ENCODE data around the gene RILPL2.
A peak's percentile ranks its signal among the peaks of the same experiment; 100 is the strongest.
"Not testable (repeated sequence)": the region's sequence is repeated elsewhere in the genome, so short reads cannot be mapped to it uniquely, and the experiment has no call there.

The RILPL2 gene

GRCh38 chr12:123457980-123458779, 21.7 kb upstream of the RILPL2 start, which contains the start of gene SNRNP35:
Gene SNRNP35 (plus strand): TSS chr12:123458139. CDS start chr12:123465541, 7,402 bp downstream.
- H3K27me3 ChIP-seq = no peaks in the 10 kb centered on the region
- TF ChIP-seq Cebpa-rat (IDR thresholded peaks at IDR 0.05) = no peak
- H3K9me3 ChIP-seq (replicated peaks in 1 of 11) = no peaks in the 10 kb centered on the region
- peak within 1 kb of the TSS; percentile 72 to 83 (median 75) for H3K4me3 ChIP-seq
- H3K4me2 ChIP-seq = peak within 1 kb of the TSS; percentile 70 to 95 (median 89)
- H3K4me1 ChIP-seq = peaks cover 18 to 28% (median 21%) of the 10 kb centered on the region in 10 experiments
- H3K27ac ChIP-seq = peak within 1 kb of the TSS; percentile 95 to 99 (median 98)
- peaks cover 8 to 20% (median 15%) of the 10 kb centered on the region in 11 experiments; a peak in 17 of 22 replicates for H3K36me3 ChIP-seq
- peaks cover 0 to 13% (median 4%) of the 10 kb centered on the region in 11 experiments; a peak in 4 of 22 replicates for H4K20me1 ChIP-seq
- peak within 1 kb of the TSS; percentile 92 to 99 (median 98) for H3K9ac ChIP-seq

- no peak for TF ChIP-seq Cebpa-rat (IDR thresholded peaks at IDR 0.05)
- H3K27me3 ChIP-seq = no peaks in the 10 kb centered on the region
- H4K20me1 ChIP-seq = no peaks in the 10 kb centered on the region
- H3K4me3 ChIP-seq = no peak overlapping the region
- no peak overlapping the region for H3K27ac ChIP-seq
- no peak overlapping the region for H3K4me2 ChIP-seq
- peaks cover 0 to 16% (median 13%) of the 10 kb centered on the region in 10 experiments; a peak in 15 of 20 replicates for H3K4me1 ChIP-seq
- H3K9me3 ChIP-seq (replicated peaks in 1 of 11) = 0 out of 22 replicates have a peak, but pooled peaks cover 0 to 9% (median 0%) of the 10 kb centered on the region in 11 experiments
- no peaks in the 10 kb centered on the region for H3K36me3 ChIP-seq
- no peak overlapping the region for H3K9ac ChIP-seq
These were observed 16.7 kb upstream of the RILPL2 start for GRCh38 chr12:123453165-123453564.

- H3K9ac ChIP-seq; H3K4me3 ChIP-seq; H3K27me3 ChIP-seq; H3K27ac ChIP-seq; H3K9me3 ChIP-seq (replicated peaks in 1 of 11); H3K4me2 ChIP-seq; H3K36me3 ChIP-seq; H4K20me1 ChIP-seq: not testable (repeated sequence)
- peaks cover 0 to 24% (median 19%) of the 10 kb centered on the region in 10 experiments; a peak in 15 of 20 replicates for H3K4me1 ChIP-seq
These were observed 15.7 kb upstream of the RILPL2 start for GRCh38 chr12:123452276-123452550.

DNA sequence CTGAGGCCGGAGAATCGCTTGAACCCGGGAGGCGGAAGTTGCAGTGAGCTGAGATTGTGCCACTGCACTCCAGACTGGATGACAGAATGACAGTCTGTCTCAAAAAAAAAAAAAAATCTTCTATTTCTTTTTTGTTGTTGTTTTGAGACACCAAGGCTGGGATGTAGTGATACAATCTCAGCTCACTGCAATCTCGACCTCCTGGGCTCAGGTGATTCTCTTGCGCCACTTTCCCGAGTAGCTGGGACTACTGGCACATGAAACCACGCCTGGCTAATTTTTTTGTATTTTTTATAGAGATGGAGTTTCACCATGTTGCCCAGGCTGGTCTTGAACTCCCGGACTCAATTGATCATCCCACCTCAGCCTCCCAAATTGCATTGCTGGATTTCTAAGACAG, 14.2 kb upstream of the RILPL2 start:
- Histone ChIP-seq H3K27me3 (no peaks in the 10 kb centered on the region), H3K36me3 (no peaks in the 10 kb centered on the region), H3K4me3 (no peak overlapping the region), H3K9me3 (replicated peaks in 1 of 11) (0 out of 22 replicates have a peak, but pooled peaks cover 0 to 9% (median 0%) of the 10 kb centered on the region in 11 experiments), H3K4me2 (no peak overlapping the region), H4K20me1 (no peaks in the 10 kb centered on the region), H3K9ac (no peak overlapping the region), H3K4me1 (peaks cover 5 to 39% (median 29%) of the 10 kb centered on the region in 10 experiments), H3K27ac (no peak overlapping the region)
- TF ChIP-seq Cebpa-rat (IDR thresholded peaks at IDR 0.05) = no peak

GRCh38 chr12:123449856-123450255, 13.4 kb upstream of the RILPL2 start:
- Histone ChIP-seq H3K4me2 (0 out of 22 replicates have a peak overlapping the region, but pooled peaks of 1 of the 11 experiments have one; percentile 55), H3K27ac (peak overlapping the region in 5 of 11 experiments; percentile 39 to 70 (median 56); a peak in 10 of 22 replicates), H3K9me3 (replicated peaks in 1 of 11) (0 out of 22 replicates have a peak, but pooled peaks cover 0 to 9% (median 0%) of the 10 kb centered on the region in 11 experiments), H3K4me3 (no peak overlapping the region), H3K36me3 (no peaks in the 10 kb centered on the region), H3K9ac (no peak overlapping the region), H4K20me1 (no peaks in the 10 kb centered on the region), H3K4me1 (peaks cover 9 to 47% (median 37%) of the 10 kb centered on the region in 10 experiments), H3K27me3 (no peaks in the 10 kb centered on the region)
- TF ChIP-seq Cebpa-rat (IDR thresholded peaks at IDR 0.05) = no peak

- Histone ChIP-seq H3K4me2 (peak overlapping the region in 5 of 11 experiments; percentile 43 to 72 (median 49); a peak in 10 of 22 replicates), H3K9me3 (replicated peaks in 1 of 11) (0 out of 22 replicates have a peak, but pooled peaks cover 0 to 9% (median 0%) of the 10 kb centered on the region in 11 experiments), H3K27me3 (no peaks in the 10 kb centered on the region), H3K4me1 (peaks cover 9 to 53% (median 43%) of the 10 kb centered on the region in 10 experiments), H3K9ac (peak overlapping the region in 3 of 11 experiments; percentile 1 to 23 (median 18); a peak in 2 of 22 replicates), H3K27ac (peak overlapping the region in 10 of 11 experiments; percentile 39 to 70 (median 56); a peak in 20 of 22 replicates), H3K4me3 (no peak overlapping the region), H3K36me3 (no peaks in the 10 kb centered on the region), H4K20me1 (no peaks in the 10 kb centered on the region)
- no peak for TF ChIP-seq Cebpa-rat (IDR thresholded peaks at IDR 0.05)
These were observed 12.8 kb upstream of the RILPL2 start for GRCh38 chr12:123449249-123449733.

GRCh38 chr12:123446333-123446713, 9.8 kb upstream of the RILPL2 start:
- Histone ChIP-seq H3K27ac (peak overlapping the region in 9 of 11 experiments; percentile 47 to 85 (median 64); a peak in 17 of 22 replicates), H4K20me1 (no peaks in the 10 kb centered on the region), H3K9ac (peak overlapping the region in 10 of 11 experiments; percentile 1 to 66 (median 52); a peak in 14 of 22 replicates), H3K9me3 (replicated peaks in 1 of 11) (peaks cover 0 to 16% (median 0%) of the 10 kb centered on the region in 11 experiments; a peak in 1 of 22 replicates), H3K36me3 (no peaks in the 10 kb centered on the region), H3K4me3 (no peak overlapping the region), H3K27me3 (no peaks in the 10 kb centered on the region), H3K4me1 (peaks cover 18 to 82% (median 69%) of the 10 kb centered on the region in 10 experiments), H3K4me2 (peak overlapping the region in 10 of 11 experiments; percentile 49 to 91 (median 70); a peak in 18 of 22 replicates)
- TF ChIP-seq Cebpa-rat (IDR thresholded peaks at IDR 0.05) = no peak

DNA sequence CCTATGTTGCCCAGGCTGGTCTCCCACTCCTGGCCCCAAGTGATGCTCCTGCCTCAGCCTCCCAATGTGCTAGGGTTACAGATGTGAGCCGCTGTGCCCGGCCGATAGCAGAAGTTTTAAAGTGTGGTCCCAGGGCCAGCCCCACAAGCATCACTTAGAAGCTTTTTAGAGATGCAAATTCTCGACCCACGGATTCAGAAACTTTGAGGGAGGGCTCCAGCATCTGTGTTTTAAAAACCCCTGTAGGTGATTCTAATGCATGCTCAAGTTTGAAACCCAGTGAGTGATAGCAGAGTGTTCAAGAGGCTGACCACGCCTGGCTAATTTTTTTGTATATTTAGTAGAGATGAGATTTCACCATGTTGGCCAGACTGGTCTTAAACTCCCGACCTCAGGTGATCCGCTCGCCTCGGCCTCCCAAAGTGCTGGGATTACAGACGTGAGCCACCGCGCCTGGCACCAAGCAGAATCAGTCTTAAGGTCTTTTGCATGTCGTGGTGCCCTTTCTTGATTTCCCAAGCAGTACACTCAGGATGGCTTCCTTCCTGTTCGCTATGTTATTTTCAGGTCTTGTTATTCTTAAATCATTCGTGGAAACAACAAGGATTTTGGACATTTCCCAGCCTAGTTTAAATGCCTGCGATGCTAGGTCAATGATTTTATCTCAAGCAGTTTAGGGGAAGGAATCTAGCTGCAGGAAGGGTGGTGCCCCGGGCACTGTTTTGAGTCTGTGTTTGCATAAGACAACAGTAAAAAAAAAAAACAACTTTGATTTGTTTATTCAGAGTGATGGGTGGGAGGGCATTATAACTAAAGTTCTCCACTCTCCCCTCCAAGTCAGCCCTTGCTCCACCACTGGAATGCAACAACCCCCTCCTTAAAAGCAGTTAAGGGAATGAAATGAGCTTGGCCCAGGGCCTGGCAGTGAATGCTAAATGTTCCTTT, 9.2 kb upstream of the RILPL2 start:
- peak overlapping the region in 10 of 11 experiments; percentile 1 to 66 (median 52); a peak in 15 of 22 replicates for H3K9ac ChIP-seq
- no peak for TF ChIP-seq Cebpa-rat (IDR thresholded peaks at IDR 0.05)
- H3K4me3 ChIP-seq = 0 out of 20 replicates have a peak overlapping the region, but pooled peaks of 1 of the 10 experiments have one; percentile 5
- peak overlapping the region in 10 of 11 experiments; percentile 40 to 85 (median 62); a peak in 18 of 22 replicates for H3K27ac ChIP-seq
- H4K20me1 ChIP-seq = no peaks in the 10 kb centered on the region
- H3K4me1 ChIP-seq = peaks cover 18 to 88% (median 69%) of the 10 kb centered on the region in 10 experiments
- peak overlapping the region; percentile 28 to 91 (median 62); a peak in 21 of 22 replicates for H3K4me2 ChIP-seq
- no peaks in the 10 kb centered on the region for H3K36me3 ChIP-seq
- peaks cover 0 to 16% (median 0%) of the 10 kb centered on the region in 11 experiments; a peak in 1 of 22 replicates for H3K9me3 ChIP-seq (replicated peaks in 1 of 11)
- no peaks in the 10 kb centered on the region for H3K27me3 ChIP-seq
